GM23248 (cell line): ENCODE measurements around the gene SPOP.

Source experiments
- EZH2 ChIP-seq: fragments of 200-600 bp; sonication (generic); IDR thresholded peaks from 2 replicates; pipeline ENCODE4 v1.6.1; 2018; ENCODE audit warnings: antibody characterized with exemption, mild to moderate bottlenecking; ENCODE audit not compliant: insufficient read depth, poor library complexity, severe bottlenecking
- EZH2phosphoT487 ChIP-seq: fragments of 200-600 bp; sonication (generic); IDR thresholded peaks from 2 replicates; pipeline ENCODE4 v1.6.1; 2018; ENCODE audit warnings: antibody characterized with exemption, moderate library complexity, mild to moderate bottlenecking, low read depth; ENCODE audit not compliant: insufficient read depth

GRCh38 chr17:49640556-49640955, 37.3 kb downstream of the SPOP start:
- TF ChIP-seq EZH2 = no peak
- TF ChIP-seq EZH2phosphoT487 = no peak
